22Rv1 (cell line): ENCODE measurements around the gene FHOD1.

ENCODE experiments used
- H3K27ac ChIP-seq: fragments of 450-650 bp; 2 replicates; pipeline ENCODE4 v1.5.1; 2017
- ZFX ChIP-seq: fragments of 450-650 bp; IDR thresholded peaks from 2 replicates; pipeline ENCODE4 v1.6.1; 2017; ENCODE audit warnings: antibody characterized with exemption, borderline replicate concordance
- TF ChIP-seq, protein P1 (sequence below): fragments of 450-650 bp; IDR thresholded peaks from 2 replicates; pipeline ENCODE4 v1.5.1; 2017; ENCODE audit warnings: mild to moderate bottlenecking

The FHOD1 gene

DNA sequence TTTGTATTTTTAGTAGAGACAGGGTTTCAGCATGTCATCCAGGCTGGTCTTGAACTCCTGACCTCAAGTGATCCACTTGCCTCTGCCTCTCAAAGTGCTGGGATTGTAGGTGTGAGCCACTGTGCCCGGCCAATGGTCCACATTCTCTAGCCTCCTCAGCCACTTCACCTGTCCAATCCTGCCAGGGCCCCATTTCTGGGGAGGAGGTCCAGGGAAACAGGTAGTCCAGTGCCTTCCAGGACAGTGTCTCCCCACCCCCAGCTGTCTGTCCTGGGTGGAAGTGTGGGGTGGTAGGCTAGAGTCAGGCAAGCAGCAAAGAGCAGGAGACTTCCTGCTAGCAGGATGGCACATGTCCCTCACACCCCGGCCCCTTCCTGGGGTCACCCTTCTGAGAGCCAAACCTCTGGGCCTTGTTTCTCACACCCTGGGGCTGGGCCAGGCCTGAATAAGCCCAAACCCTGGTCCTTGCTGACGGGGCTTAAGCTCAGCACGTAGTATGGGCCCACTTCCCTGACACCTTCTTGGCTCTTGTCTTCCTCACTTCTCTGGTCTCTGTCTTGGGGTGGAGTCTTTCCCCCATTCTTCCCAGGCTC is 5.0 kb downstream of the FHOD1 start:
- TF ChIP-seq, protein P1, sequence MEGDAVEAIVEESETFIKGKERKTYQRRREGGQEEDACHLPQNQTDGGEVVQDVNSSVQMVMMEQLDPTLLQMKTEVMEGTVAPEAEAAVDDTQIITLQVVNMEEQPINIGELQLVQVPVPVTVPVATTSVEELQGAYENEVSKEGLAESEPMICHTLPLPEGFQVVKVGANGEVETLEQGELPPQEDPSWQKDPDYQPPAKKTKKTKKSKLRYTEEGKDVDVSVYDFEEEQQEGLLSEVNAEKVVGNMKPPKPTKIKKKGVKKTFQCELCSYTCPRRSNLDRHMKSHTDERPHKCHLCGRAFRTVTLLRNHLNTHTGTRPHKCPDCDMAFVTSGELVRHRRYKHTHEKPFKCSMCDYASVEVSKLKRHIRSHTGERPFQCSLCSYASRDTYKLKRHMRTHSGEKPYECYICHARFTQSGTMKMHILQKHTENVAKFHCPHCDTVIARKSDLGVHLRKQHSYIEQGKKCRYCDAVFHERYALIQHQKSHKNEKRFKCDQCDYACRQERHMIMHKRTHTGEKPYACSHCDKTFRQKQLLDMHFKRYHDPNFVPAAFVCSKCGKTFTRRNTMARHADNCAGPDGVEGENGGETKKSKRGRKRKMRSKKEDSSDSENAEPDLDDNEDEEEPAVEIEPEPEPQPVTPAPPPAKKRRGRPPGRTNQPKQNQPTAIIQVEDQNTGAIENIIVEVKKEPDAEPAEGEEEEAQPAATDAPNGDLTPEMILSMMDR, result no peak
- TF ChIP-seq ZFX, result no peak
- H3K27ac ChIP-seq, result peak overlapping the region; percentile 72

DNA sequence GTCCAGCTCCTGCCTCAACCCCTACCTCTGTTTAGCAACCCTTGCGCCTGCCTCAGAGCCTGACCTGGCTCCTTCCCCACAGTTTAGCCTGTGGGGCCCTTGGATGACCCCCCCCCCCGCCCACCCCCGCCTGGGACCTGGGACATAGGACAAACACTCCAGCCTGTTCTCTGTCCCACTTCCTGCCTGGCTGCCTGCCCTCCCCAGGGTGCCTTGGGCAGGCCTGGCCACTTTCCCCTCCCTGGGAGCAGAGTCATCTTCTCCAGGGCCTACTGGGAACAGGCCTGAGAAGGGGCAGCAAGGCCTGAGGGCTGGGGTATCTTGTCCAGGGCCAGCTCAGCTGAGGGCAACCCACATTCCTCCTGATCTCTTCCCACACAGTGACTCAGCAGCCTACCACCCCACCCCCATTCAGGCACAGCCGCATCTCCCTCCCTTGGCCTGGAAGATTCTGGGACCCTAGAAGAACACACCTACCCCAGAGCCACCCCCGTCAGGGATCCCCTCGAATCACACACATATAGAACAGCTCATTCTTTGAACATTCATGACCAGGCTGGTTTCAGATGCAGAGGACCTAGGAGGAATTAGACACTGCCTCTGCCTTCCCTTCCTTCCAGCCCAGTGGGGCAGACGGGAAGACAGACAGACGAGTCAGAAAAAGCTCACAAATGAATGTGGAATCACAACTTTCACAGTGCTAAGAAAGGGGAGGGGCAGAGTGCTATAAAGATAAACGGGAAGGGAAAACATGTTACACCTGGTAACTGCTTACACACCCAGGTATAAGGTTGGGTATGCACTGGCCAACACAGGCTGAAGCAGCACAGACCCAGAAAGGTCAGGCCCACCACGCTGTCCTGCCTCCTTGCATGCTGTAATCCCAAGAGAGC is 6.0 kb downstream of the FHOD1 start:
- TF ChIP-seq ZFX, result no peak
- TF ChIP-seq, protein P1, result no peak
- H3K27ac ChIP-seq, result peak overlapping the region; percentile 72

DNA sequence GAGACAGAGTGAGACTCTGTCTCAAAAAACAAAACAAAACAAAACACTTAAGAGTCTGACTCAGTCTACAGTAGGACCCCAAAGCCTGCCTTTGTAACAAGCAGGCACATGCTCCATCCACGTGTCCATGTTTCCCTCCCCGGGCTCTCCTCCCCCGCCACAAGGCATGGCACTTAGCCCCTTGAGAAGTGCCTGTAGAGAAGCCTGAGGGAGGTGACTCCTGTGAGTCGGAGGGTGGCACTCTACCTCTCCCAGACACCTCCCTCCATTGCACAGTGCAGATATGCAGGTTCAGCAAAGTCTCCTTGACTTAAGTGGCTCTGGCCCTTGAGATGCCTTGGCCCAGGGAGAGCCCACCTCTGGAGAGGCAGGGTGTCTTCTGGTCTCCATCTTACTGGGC is 6.8 kb downstream of the FHOD1 start:
- H3K27ac ChIP-seq, result peak overlapping the region; percentile 72
- TF ChIP-seq ZFX, result no peak
- TF ChIP-seq, protein P1, result no peak

DNA sequence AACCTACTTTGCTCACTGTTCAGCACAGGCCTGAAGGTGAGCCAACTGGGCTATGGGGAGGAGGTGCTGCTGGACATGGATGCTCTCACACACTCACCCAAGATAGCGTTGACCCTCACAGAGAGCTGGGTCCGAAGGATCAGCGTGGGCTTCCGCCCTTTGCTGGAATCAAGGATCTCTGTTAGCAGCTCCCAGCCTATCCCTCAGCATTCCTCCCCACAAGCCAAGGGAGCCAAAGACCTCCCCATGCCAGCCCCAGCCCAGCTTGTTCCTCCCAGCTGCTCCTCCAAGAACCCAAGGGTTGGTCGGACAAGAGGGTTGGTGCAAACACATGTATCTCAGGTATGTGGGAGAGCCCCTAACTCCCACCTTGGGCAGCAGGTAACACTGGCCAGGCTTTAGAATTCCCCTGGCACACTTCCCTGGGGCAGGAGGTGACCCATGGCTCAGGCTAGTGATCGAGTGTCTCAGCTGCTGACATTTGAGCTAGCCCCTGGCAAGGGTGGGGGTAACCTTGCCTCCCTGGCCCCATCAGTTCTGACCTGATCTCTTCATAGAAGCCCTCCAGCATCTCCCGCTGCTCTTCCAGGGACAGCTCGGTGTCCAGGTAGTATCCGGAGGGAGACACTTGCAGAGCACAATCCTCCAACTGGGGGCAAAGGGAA is 8.3 kb downstream of the FHOD1 start:
- TF ChIP-seq, protein P1, result no peak
- TF ChIP-seq ZFX, result no peak

DNA sequence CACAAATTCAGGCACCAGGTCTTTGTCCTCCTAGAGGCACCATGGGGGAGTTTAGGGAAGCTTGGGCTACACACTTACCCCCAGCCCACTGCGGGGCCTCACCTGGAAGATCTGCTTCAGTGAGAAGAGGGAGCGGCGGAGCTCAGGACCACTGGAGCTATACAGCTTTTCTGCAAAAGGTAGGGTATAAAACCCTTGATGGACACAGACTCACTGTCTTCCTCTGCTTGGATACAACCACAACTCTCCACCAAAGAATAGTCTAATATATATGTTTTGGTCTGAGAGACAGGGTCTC is 9.1 kb downstream of the FHOD1 start:
- H3K27ac ChIP-seq, result no peak overlapping the region
- TF ChIP-seq, protein P1, result no peak
- TF ChIP-seq ZFX, result no peak

More for the DNA sequence above, 8.3 kb downstream of the FHOD1 start:
- H3K27ac ChIP-seq, result no peak overlapping the region

DNA sequence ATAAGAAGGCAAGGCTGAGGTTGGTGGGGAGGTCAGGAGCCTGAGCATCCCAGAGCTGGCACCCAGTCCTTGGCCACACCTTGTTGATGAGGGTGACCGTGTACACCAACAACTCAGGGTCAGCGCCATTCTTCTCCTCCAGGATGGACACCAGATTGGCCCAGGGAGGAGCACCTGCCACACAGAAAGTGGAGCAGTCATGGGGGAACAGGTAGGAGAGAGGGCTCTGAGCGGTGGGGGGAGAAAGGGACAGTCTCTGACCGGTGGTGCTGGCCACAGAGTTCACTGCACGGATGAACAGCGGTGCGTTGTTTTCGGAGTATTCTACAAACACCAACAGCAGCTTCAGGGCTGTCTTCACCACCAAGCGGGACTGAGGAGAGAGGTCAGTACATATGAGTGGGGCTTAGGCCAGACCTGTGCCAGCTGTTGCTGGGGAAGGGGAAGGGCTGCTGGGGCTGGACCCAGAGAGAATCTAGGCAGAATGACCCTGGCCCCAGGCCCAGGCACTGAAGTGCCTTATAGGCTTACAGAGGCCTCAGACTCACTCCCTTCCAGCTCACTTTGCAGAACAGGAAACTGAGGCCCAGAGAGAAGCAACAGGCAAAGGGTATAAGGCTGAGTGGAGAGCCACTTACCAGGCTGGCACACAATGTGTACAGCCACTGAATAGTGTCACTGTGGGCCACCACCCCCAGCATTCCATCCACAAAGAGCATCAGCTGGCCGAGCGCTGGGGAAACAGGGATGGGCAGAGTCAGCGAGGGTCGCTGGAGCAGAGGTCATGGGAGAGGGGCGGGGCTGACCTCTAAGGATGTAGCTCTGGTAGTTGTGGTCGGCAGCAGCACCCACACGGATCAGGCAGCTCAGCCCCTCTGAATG is 9.6 kb downstream of the FHOD1 start:
- TF ChIP-seq, protein P1, result no peak
- TF ChIP-seq ZFX, result no peak
- no peak overlapping the region for H3K27ac ChIP-seq
